A375 (cell line): ENCODE data around the gene GOLGA6L25. TPM values are rescaled to one million over a fixed set of nuclear protein-coding genes. Genes with fewer than 3 reads are reported as not detected.

ENCODE experiments used
- small RNA-seq: library from RNA; depleted of rRNA; stranded (forward); fragments of <200 nt; gene quantifications from one replicate; pipeline ENCODE3, GENCODE V24; 2014
- total RNA-seq: library from RNA; depleted of rRNA; stranded (reverse); fragments of >200 nt; shearing (Covaris generic); gene quantifications from 2 replicates; pipeline ENCODE4 v1.2.3, GENCODE V29; 2014; rRNA removed

The GOLGA6L25 gene
- total RNA-seq: not detected in 2 replicates

GRCh38 chr15:28553268-28553667, at the start of gene GOLGA6L25:
Gene GOLGA6L25, plus strand, starts transcription at chr15:28553568. Its CDS starts 61 bp downstream, at chr15:28553629.

GRCh38 chr15:28532954-28533353, 20.4 kb upstream of the GOLGA6L25 start, which contains the start of gene GOLGA8G:
Gene GOLGA8G, minus strand, starts transcription at chr15:28532971. Its CDS starts 62 bp downstream, at chr15:28532909.

Small RNAs within 50 kb of the gene (small RNA-seq; reads per million reads assigned to genes)
- gene AC138749.2 (not detected), gene RF00017 (not detected)

Other genes starting within 250 kb of the GOLGA6L25 start
- gene HERC2, start 231.4 kb upstream of the GOLGA6L25 start, total RNA-seq: 38.7 and 44.8 TPM in 2 replicates
- gene GOLGA6L24, start 195.5 kb upstream of the GOLGA6L25 start, total RNA-seq: not detected in 2 replicates
- gene GOLGA8F, start 174.9 kb upstream of the GOLGA6L25 start, total RNA-seq: 0.34 TPM in 1 of 2 replicates, not detected in the other
- 0.34 and 0.85 TPM in 2 replicates for gene GOLGA8G, start 20.6 kb upstream of the GOLGA6L25 start, total RNA-seq
- 0.08 TPM in 1 of 2 replicates, not detected in the other for gene GOLGA8M, start 158.9 kb downstream of the GOLGA6L25 start, total RNA-seq